Endothelial cell (in vitro differentiated cells): ENCODE data around the gene C17orf50. TPM values are rescaled to one million over a fixed set of nuclear protein-coding genes. Genes with fewer than 3 reads are reported as not detected.

Experiments used
- DNase-seq: peaks from one replicate; pipeline ENCODE4 v3.0.0; 2021; ENCODE audit warnings: low spot score
- H3K27ac Mint-ChIP-seq: one replicate; pipeline ENCODE4 v1.8.0; 2021; ENCODE audit warnings: mixed read lengths, inconsistent platforms; ENCODE audit not compliant: unreplicated experiment
- H3K27me3 Mint-ChIP-seq: one replicate; pipeline ENCODE4 v1.8.0; 2021; ENCODE audit warnings: mild to moderate bottlenecking, moderate library complexity, mixed read lengths, inconsistent platforms; ENCODE audit not compliant: unreplicated experiment
- H3K36me3 Mint-ChIP-seq: one replicate; pipeline ENCODE4 v1.8.0; 2021; ENCODE audit warnings: mild to moderate bottlenecking, low read depth, mixed read lengths, inconsistent platforms; ENCODE audit not compliant: unreplicated experiment
- H3K4me1 Mint-ChIP-seq: one replicate; pipeline ENCODE4 v1.8.0; 2021; ENCODE audit warnings: mild to moderate bottlenecking, mixed read lengths, inconsistent platforms; ENCODE audit not compliant: unreplicated experiment
- H3K4me3 Mint-ChIP-seq: one replicate; pipeline ENCODE4 v1.8.0; 2021; ENCODE audit warnings: mild to moderate bottlenecking, mixed read lengths, inconsistent platforms; ENCODE audit not compliant: unreplicated experiment
- H3K9me3 Mint-ChIP-seq: one replicate; pipeline ENCODE4 v1.8.0; 2021; ENCODE audit warnings: mixed read lengths, inconsistent platforms; ENCODE audit not compliant: unreplicated experiment
- total RNA-seq: library from RNA; stranded (reverse); fragmentation: NEBNext Ultra II Directional; extraction: Animal tissue kit (Norgen Biotek cat#: 25700); gene quantifications from one replicate; pipeline ENCODE4 v1.2.1, GENCODE V29; 2021; ENCODE audit not compliant: unreplicated experiment
- TF ChIP-seq, protein P1 (sequence below): fragments of 200-600 bp; sonication (generic); IDR thresholded peaks from one replicate; pipeline ENCODE4 v1.5.0; 2021; ENCODE audit warnings: antibody characterized with exemption; ENCODE audit not compliant: unreplicated experiment

Gene C17orf50
- total RNA-seq, 1 donor from 2014 or later = 0.90 TPM

DNA sequence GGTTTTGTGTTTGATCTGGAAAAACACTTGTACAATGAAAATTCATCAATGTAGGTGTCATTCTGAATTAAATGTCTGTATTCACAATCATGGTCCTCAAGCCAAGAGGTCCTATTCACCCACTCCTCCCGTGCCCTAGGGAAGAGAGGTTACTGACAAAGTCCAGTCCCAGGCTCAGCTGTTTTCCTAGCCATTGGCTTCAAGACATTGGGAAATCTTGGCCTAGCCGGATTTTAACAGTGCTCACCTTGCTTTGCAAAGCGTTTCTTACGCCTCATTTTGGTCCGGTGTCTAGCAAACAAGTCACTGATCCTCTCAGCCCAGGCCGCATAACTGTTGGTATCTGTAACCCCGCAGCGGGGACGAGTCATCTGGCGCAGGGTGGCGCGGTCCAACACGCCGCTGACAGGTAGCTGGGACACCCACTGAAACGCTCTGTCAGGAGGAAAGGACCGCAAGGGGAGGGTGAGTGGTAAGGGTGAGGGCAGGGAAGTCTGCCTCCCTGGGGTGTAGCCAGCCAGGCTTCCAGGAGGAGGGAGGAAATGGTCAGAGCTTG is 18.0 kb downstream of the C17orf50 start:
- H3K27ac Mint-ChIP-seq = no peak overlapping the region
- no peaks in the 10 kb centered on the region for H3K9me3 Mint-ChIP-seq
- peaks cover 20% of the 10 kb centered on the region for H3K4me1 Mint-ChIP-seq
- no peaks in the 10 kb centered on the region for H3K36me3 Mint-ChIP-seq
- peaks cover 8% of the 10 kb centered on the region for H3K27me3 Mint-ChIP-seq
- TF ChIP-seq, protein P1, sequence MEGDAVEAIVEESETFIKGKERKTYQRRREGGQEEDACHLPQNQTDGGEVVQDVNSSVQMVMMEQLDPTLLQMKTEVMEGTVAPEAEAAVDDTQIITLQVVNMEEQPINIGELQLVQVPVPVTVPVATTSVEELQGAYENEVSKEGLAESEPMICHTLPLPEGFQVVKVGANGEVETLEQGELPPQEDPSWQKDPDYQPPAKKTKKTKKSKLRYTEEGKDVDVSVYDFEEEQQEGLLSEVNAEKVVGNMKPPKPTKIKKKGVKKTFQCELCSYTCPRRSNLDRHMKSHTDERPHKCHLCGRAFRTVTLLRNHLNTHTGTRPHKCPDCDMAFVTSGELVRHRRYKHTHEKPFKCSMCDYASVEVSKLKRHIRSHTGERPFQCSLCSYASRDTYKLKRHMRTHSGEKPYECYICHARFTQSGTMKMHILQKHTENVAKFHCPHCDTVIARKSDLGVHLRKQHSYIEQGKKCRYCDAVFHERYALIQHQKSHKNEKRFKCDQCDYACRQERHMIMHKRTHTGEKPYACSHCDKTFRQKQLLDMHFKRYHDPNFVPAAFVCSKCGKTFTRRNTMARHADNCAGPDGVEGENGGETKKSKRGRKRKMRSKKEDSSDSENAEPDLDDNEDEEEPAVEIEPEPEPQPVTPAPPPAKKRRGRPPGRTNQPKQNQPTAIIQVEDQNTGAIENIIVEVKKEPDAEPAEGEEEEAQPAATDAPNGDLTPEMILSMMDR = no peak
- H3K4me3 Mint-ChIP-seq = no peak overlapping the region
- DNase-seq = no peak

DNA sequence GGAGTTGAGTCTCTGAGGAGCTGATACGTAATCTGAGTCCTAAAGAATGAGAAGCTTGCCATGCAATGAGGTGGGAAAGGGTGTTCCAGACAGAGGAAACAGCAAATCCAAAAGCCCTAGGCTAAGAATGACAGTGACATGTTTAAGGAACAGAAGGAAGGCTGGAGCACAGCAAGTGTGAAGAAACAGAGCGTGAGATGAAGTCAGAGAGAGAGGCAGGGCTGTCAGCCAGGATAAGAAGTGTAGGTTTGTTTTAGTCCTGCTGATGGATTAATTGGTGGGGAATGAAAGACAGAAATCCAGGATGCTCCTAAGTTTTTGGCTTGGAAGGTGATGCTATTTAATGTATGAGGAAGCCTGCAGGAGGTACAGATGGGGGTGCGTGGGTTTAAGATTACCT is 20.3 kb downstream of the C17orf50 start:
- Mint-ChIP-seq H3K27me3 (peaks cover 2% of the 10 kb centered on the region), H3K9me3 (no peaks in the 10 kb centered on the region), H3K27ac (no peak overlapping the region), H3K4me1 (no peaks in the 10 kb centered on the region), H3K4me3 (no peak overlapping the region), H3K36me3 (no peaks in the 10 kb centered on the region)
- TF ChIP-seq, protein P1 = no peak
- no peak for DNase-seq

DNA sequence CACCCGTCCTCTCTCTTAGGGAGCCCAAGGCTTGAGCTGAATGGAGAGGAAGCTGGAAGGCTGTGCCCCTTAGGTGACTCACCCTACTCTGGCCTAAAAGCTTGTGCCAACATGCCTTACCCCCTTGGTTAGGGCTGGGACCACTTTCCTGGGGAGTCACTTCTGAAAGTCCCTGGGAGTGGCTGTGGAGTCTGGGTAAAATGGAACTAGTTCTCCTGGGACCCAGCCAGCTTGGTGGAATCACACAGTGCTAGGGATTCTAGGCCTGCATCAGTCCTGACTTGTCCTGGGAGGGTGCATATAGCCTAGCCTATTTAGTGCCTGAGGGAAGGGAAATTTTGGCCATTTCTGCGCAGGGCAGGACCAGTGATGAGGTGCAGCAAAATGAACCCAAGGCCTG is 24.2 kb downstream of the C17orf50 start:
- TF ChIP-seq, protein P1 = no peak
- peaks cover 3% of the 10 kb centered on the region for H3K27me3 Mint-ChIP-seq
- H3K27ac Mint-ChIP-seq = no peak overlapping the region
- DNase-seq = no peak
- peaks cover 5% of the 10 kb centered on the region for H3K4me1 Mint-ChIP-seq
- H3K9me3 Mint-ChIP-seq = no peaks in the 10 kb centered on the region
- H3K4me3 Mint-ChIP-seq = no peak overlapping the region
- H3K36me3 Mint-ChIP-seq = no peaks in the 10 kb centered on the region

DNA sequence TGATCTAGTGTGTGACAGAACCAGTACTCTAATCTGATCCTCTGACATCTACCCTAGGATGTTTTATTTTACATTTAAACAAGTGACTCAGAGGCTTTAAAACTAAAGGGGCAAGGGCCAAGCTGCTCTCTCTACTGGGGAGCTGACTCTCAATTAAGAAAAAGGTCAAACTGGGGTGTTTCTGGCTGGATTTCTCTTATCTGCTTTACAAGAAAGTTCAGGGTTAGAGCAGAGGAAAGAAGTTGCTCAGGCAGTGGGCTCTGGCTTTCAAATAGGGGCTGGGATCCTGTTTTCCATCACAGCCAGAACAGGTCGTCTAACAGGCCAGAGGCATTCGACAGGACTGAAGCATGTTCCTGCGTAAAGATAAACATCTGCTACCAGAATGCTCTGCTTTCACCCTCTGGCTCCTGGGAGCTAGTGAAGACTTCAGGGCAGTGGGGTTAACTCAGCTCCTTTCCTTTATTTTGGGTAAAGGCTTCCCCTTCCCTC is 26.3 kb downstream of the C17orf50 start:
- DNase-seq = no peak
- Mint-ChIP-seq H3K27me3 (peaks cover 3% of the 10 kb centered on the region), H3K27ac (no peak overlapping the region), H3K4me3 (no peak overlapping the region), H3K36me3 (no peaks in the 10 kb centered on the region), H3K4me1 (peaks cover 5% of the 10 kb centered on the region), H3K9me3 (no peaks in the 10 kb centered on the region)
- TF ChIP-seq, protein P1 = no peak

DNA sequence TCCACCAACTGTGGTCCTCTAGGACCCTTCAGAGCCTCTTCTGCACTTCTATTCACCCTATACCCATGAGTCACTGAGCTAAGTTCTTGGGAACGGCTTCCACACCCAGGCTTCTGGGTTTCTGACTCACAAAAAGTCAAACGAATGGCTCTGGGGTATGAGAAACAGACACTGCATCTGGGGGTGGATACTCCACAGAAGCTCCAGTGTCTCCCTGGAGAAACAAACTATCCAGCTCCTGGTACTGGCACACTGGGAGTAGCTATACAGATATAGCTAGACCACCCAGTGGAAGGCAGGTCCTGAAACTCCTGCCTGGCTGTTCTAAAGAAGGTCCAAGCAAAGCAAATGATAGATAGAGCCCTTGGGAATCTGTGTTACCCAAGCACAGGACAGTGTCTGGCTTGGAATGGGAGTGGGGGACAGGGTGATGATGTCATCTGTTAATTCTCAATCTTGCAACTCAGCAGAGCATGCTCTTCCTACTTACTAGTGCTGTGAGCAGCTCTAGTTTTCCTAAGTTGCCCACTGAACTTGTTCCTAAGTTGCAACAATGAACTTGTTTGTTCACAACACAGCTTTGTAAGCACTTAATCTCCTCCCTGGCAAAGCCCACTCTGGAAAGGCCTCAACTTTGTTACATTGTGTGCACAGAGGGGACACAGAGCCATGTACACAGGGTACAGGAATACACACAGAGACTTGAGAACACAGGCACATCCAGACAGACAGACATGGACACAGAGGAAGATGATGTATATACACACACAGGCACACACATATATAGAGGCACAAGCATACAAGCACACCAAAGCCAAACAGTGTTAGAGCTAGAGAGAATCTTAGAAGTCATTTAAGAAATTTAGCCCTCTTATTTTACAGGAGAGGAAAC is 28.0 kb downstream of the C17orf50 start:
- Mint-ChIP-seq H3K36me3 (no peaks in the 10 kb centered on the region), H3K27me3 (peaks cover 8% of the 10 kb centered on the region), H3K9me3 (no peaks in the 10 kb centered on the region), H3K27ac (no peak overlapping the region), H3K4me3 (no peak overlapping the region), H3K4me1 (peaks cover 11% of the 10 kb centered on the region)
- DNase-seq = no peak
- TF ChIP-seq, protein P1 = no peak
